Ovary (tissue), 9 donors: Measurements from ENCODE around the gene IGSF5. TPM values are rescaled to one million over a fixed set of nuclear protein-coding genes. Genes with fewer than 3 reads are reported as not detected.

ENCODE experiments used
- DNase-seq, 5 donors: peaks; one replicate each; pipeline ENCODE4 v3.0.0-alpha.2; 2019 to 2020
- H3K27ac ChIP-seq, 2 donors: fragments of 200-600 bp; one replicate each; pipeline versions ENCODE4 v1.5.1 to v1.8.0; 2019 to 2022
- H3K27me3 ChIP-seq: fragments of 200-600 bp; one replicate; pipeline ENCODE4 v1.8.0; 2022
- H3K36me3 ChIP-seq: fragments of 200-600 bp; sonication (generic); one replicate; pipeline ENCODE4 v1.5.1; 2019
- H3K4me1 ChIP-seq: one replicate; pipeline ENCODE4 v1.8.1; 2013; ENCODE audit warnings: mild to moderate bottlenecking, moderate library complexity; ENCODE audit not compliant: insufficient read depth
- H3K4me3 ChIP-seq: fragments of 200-600 bp; sonication (generic); one replicate; pipeline ENCODE4 v1.5.1; 2017
- H3K9me3 ChIP-seq, 2 donors: fragments of 200-600 bp in 1 of 2; sonication (generic) in 1 of 2; one replicate each; pipeline versions ENCODE4 v1.5.1 to v1.8.1; 2013 to 2019; ENCODE audit warnings: mild to moderate bottlenecking in 1 of 2, moderate library complexity in 1 of 2
- EP300 ChIP-seq: sonication (generic); formaldehyde crosslinking; IDR thresholded peaks from one replicate; pipeline ENCODE4 v1.6.1; 2017; ENCODE audit warnings: antibody characterized with exemption
- POLR2A ChIP-seq: fragments of 450-650 bp; IDR thresholded peaks from one replicate; pipeline ENCODE4 v1.6.1; 2017; ENCODE audit warnings: antibody characterized with exemption, mild to moderate bottlenecking, moderate library complexity
- whole genome bisulfite sequencing, 3 donors: extraction: QIAGEN DNeasy Blood & Tissue Kit in 1 of 3; methylation state at CpG; one replicate each; pipeline versions ENCODE4 v1.1.5 to v1.1.7; 2013 to 2017; 5-methylcytosine and 5-hydroxymethylcytosine counted together
- intact Hi-C, 4 donors: fragments of 100-400 bp; cut with DNase I; formaldehyde crosslinking; loops; one replicate each; pipeline versions ENCODE4 v1.11.0 to v1.15.1; 2022 to 2023
- polyA plus RNA-seq, 2 donors: library from polyadenylated mRNA; stranded (reverse); fragments of 200-250 nt in 1 of 2; fragments of 350-450 nt in 1 of 2; fragmentation: Illumina TruSeq in 1 of 2; extraction: RNeasy Lipid Tissue Mini Kit (QIAGEN cat#74804) in 1 of 2; gene quantifications; one replicate each; pipeline ENCODE4 v1.2.3, GENCODE V29; 2013 to 2014
- total RNA-seq, 7 donors: library from RNA; depleted of rRNA in 2 of 7; stranded (reverse); fragments of >200 nt in 2 of 7; fragmentation: NEBNext Ultra II Directional in 3 of 7; extraction: Animal tissue kit (Norgen Biotek cat#: 25700) in 3 of 7; gene quantifications; one replicate each; pipeline versions ENCODE4 v1.1.0 to v1.2.4, GENCODE V29; 2016 to 2023
- TF ChIP-seq, protein P1 (sequence below), 3 donors: fragments of 450-650 bp in 2 of 3; fragments of 200-600 bp in 1 of 3; IDR thresholded peaks; one replicate each; pipeline versions ENCODE4 v1.5.1 to v1.8.0; 2016 to 2022; ENCODE audit warnings: antibody characterized with exemption in 3 of 3, mild to moderate bottlenecking in 1 of 3
- donor health status: DM: no; HTN: no; CAD: no; lungs with moderate emphysema.
- donor health status: DM: no; HTN: no; CAD: no.
- donor health status: Bipolar disorder and iron deficiency.
- donor health status: DM: yes; HTN: yes; CAD: no.
- donor health status: DM: no; HTN: no; CAD: no.
- donor health status: DM: yes; HTN: yes; CAD: no.

Gene IGSF5
- total and polyA plus RNA-seq, 9 donors = 0.16 to 0.72 (median 0.45) TPM; not detected in 2

GRCh38 chr21:39720126-39720778, 24.7 kb upstream of the IGSF5 start:
- H3K4me1 ChIP-seq = no peaks in the 10 kb centered on the region
- H3K27ac ChIP-seq = no peak overlapping the region
- no peaks in the 10 kb centered on the region for H3K36me3 ChIP-seq
- 87 to 91% (median 89%) methylated on average over 5 of the region's 5 CpGs for WGBS, 3 donors
- intact Hi-C loops = no loop called here
- DNase-seq = no peak
- no peaks in the 10 kb centered on the region for H3K27me3 ChIP-seq
- TF ChIP-seq POLR2A = no peak
- no peak for TF ChIP-seq EP300
- TF ChIP-seq, protein P1, sequence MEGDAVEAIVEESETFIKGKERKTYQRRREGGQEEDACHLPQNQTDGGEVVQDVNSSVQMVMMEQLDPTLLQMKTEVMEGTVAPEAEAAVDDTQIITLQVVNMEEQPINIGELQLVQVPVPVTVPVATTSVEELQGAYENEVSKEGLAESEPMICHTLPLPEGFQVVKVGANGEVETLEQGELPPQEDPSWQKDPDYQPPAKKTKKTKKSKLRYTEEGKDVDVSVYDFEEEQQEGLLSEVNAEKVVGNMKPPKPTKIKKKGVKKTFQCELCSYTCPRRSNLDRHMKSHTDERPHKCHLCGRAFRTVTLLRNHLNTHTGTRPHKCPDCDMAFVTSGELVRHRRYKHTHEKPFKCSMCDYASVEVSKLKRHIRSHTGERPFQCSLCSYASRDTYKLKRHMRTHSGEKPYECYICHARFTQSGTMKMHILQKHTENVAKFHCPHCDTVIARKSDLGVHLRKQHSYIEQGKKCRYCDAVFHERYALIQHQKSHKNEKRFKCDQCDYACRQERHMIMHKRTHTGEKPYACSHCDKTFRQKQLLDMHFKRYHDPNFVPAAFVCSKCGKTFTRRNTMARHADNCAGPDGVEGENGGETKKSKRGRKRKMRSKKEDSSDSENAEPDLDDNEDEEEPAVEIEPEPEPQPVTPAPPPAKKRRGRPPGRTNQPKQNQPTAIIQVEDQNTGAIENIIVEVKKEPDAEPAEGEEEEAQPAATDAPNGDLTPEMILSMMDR (IDR thresholded peaks at IDR 0.05) = no peak
- H3K9me3 ChIP-seq = no peaks in the 10 kb centered on the region
- no peak overlapping the region for H3K4me3 ChIP-seq

DNA sequence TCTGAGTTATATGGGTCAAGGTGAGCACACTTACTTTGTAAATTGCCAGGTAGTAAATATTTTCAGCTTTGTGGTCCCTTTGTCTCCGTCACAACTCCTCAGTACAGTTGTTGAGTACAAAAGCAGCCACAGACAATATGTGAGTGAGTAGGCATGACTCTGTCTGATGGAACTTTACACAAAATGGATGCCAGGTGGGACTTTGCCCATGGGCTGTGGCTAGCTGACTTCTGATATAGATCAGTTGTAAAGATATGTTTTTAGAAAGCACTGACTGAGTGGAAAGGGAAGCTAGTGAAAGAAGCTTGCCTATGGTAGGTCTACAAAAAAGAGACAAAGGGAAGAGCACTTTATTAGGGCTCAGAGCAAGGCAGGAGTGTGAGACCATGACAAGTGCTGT, 23.1 kb upstream of the IGSF5 start:
- no peak overlapping the region for H3K4me3 ChIP-seq
- H3K27me3 ChIP-seq = no peaks in the 10 kb centered on the region
- no peaks in the 10 kb centered on the region for H3K36me3 ChIP-seq
- no peaks in the 10 kb centered on the region for H3K4me1 ChIP-seq
- DNase-seq = no peak
- H3K27ac ChIP-seq = no peak overlapping the region
- no peaks in the 10 kb centered on the region for H3K9me3 ChIP-seq
- WGBS, 3 donors = 89 to 96% (median 93%) methylated on average over 1 of the region's 1 CpG
- TF ChIP-seq, protein P1 (IDR thresholded peaks at IDR 0.05) = no peak
- TF ChIP-seq POLR2A = no peak
- intact Hi-C loops = no loop called here

GRCh38 chr21:39724944-39725343, 20.0 kb upstream of the IGSF5 start:
- no peak overlapping the region for H3K27ac ChIP-seq
- intact Hi-C loops = no loop called here
- H3K4me1 ChIP-seq = no peaks in the 10 kb centered on the region
- TF ChIP-seq EP300 (no peak), POLR2A (no peak)
- TF ChIP-seq, protein P1 (IDR thresholded peaks at IDR 0.05) = no peak
- DNase-seq = no peak
- H3K4me3 ChIP-seq = no peak overlapping the region
- H3K9me3 ChIP-seq = no peaks in the 10 kb centered on the region
- 79 to 83% (median 79%) methylated on average over 5 of the region's 5 CpGs for whole genome bisulfite sequencing, 3 donors
- no peaks in the 10 kb centered on the region for H3K36me3 ChIP-seq
- H3K27me3 ChIP-seq = no peaks in the 10 kb centered on the region

DNA sequence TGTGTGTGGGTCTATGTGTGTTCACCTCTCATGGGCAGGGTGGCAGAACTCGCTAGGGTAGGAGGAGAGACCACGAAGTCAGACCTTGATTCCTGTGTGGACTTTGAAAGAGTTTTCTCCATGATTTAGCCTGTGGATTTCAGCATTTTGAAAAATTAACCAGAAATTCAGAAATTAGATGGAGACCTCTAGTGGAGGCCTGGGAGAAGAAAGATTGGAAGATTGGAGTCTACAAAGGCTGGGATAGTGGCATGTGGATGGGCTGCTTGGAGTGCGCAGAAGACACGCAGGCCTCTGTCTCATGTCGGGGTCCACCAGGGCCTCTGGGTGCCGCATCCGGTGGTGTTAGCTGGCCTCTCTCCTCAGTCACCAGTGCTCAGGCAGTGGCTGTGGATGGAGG, 18.9 kb upstream of the IGSF5 start:
- 91 to 95% (median 95%) methylated on average over 7 of the region's 7 CpGs for WGBS, 3 donors
- Histone ChIP-seq H3K27ac (no peak overlapping the region), H3K36me3 (no peaks in the 10 kb centered on the region), H3K4me3 (no peak overlapping the region), H3K9me3 (no peaks in the 10 kb centered on the region), H3K27me3 (no peaks in the 10 kb centered on the region), H3K4me1 (no peaks in the 10 kb centered on the region)
- intact Hi-C loops = no loop called here
- no peak for DNase-seq
- TF ChIP-seq, protein P1 (IDR thresholded peaks at IDR 0.05) = no peak
- TF ChIP-seq EP300 = no peak
- no peak for TF ChIP-seq POLR2A
